Measurements from ENCODE around the gene TMEM11. TPM values are rescaled to one million over a fixed set of nuclear protein-coding genes. Genes with fewer than 3 reads are reported as not detected.
A peak's percentile ranks its signal among the peaks of the same experiment; 100 is the strongest.

The TMEM11 gene
- total and polyA plus RNA-seq, 2 donors (not counting 1 experiment from before 2014, with no cell fraction given), result 21.4 to 25.3 TPM

DNA sequence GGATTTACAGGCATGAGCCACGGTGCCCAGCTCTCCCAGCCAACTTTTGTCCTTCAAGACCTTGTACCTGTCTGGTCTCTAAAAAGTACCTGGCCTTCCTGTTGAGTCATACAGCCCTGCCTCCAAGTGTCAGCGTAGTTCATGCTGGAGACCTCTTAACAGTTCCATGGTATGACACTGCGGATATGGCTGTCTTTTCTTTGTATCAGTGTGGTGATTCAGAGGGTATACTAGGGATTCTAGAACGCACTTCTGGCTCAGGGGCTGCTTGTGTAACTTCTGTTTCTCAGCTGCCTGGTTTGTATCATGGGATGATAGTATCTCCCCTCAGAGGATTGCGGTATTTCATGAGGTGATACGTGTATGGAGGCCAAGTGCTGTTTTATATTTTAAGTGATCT, 2.0 kb upstream of the TMEM11 start:
- CTCF ChIA-PET, result interaction anchor here (0.8 to 1.4 kb wide), 4 partner anchors 33 to 297 kb away, joined by 3 to 4 read pairs (median 3); no protein-coding TSS in a partner anchor
- Mint-ChIP-seq H3K4me3 (peak overlapping the region; percentile 93), H3K27me3 (no peaks in the 10 kb centered on the region), H3K9me3 (ENCODE audit: insufficient read depth) (no peaks in the 10 kb centered on the region), H3K4me1 (peaks cover 40% of the 10 kb centered on the region), H3K27ac (peak overlapping the region; percentile 50)
- Histone ChIP-seq H3K27ac (ENCODE audit: low read length in 2 of 2) (no peak overlapping the region), H3K4me2 (replicated peaks; ENCODE audit: low read depth, low read length, poor library complexity, severe bottlenecking) (no peak overlapping the region), H3K27me3 (replicated peaks in 1 of 4; ENCODE audit: control extremely low read depth in 1 of 4, control insufficient read depth in 3 of 4, insufficient read depth in 4 of 4, low read length in 3 of 4) (no peaks in the 10 kb centered on the region), H3K4me1 (ENCODE audit: control insufficient read depth in 2 of 2, insufficient read depth in 2 of 2, low read length in 2 of 2) (peaks cover 27 to 35% of the 10 kb centered on the region in 2 donors), H4K20me1 (ENCODE audit: control insufficient read depth, insufficient read depth, low read length, poor library complexity, severe bottlenecking) (peaks cover 30% of the 10 kb centered on the region), H3K79me2 (ENCODE audit: control insufficient read depth, insufficient read depth, low read length) (peaks cover 65% of the 10 kb centered on the region), H3K4me3 (ENCODE audit: control extremely low read depth in 1 of 5, extremely low read depth in 1 of 5, insufficient read depth in 1 of 5, low read depth in 2 of 5, low read length in 4 of 5) (no peak overlapping the region), H3K9ac (ENCODE audit: low read length) (no peak overlapping the region), H3K9me3 (ENCODE audit: control extremely low read depth in 1 of 3, control insufficient read depth in 2 of 3, insufficient read depth in 1 of 3, low read length in 2 of 3) (no peaks in the 10 kb centered on the region), H2AFZ (ENCODE audit: insufficient read depth, low read depth, low read length, poor library complexity, severe bottlenecking) (no peak overlapping the region), H3K36me3 (replicated peaks in 1 of 2; ENCODE audit: control extremely low read depth in 1 of 2, control insufficient read depth in 1 of 2, extremely low read depth in 1 of 2, insufficient read depth in 2 of 2, low read length in 1 of 2) (peaks cover 0 to 6% of the 10 kb centered on the region in 2 experiments)
- ATAC-seq (ENCODE audit: low read depth) (no peak), DNase-seq (no peak)
- intact Hi-C loops (cut with micrococcal nuclease), result loop anchor here (2.0 kb wide), 2 partner anchors 97 to 1061 kb away; no protein-coding TSS in a partner anchor
- TF ChIP-seq, protein P1, sequence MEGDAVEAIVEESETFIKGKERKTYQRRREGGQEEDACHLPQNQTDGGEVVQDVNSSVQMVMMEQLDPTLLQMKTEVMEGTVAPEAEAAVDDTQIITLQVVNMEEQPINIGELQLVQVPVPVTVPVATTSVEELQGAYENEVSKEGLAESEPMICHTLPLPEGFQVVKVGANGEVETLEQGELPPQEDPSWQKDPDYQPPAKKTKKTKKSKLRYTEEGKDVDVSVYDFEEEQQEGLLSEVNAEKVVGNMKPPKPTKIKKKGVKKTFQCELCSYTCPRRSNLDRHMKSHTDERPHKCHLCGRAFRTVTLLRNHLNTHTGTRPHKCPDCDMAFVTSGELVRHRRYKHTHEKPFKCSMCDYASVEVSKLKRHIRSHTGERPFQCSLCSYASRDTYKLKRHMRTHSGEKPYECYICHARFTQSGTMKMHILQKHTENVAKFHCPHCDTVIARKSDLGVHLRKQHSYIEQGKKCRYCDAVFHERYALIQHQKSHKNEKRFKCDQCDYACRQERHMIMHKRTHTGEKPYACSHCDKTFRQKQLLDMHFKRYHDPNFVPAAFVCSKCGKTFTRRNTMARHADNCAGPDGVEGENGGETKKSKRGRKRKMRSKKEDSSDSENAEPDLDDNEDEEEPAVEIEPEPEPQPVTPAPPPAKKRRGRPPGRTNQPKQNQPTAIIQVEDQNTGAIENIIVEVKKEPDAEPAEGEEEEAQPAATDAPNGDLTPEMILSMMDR (IDR thresholded peaks at IDR 0.05), result no peak
- TF ChIP-seq EZH2 (IDR thresholded peaks at IDR 0.05; ENCODE audit: borderline replicate concordance, insufficient read depth, low read depth, low read length, poor library complexity, severe bottlenecking), result no peak
- 97% methylated on average over 4 of the region's 6 CpGs for WGBS (ENCODE audit: insufficient coverage)
- POLR2A ChIA-PET, result no interaction called here

DNA sequence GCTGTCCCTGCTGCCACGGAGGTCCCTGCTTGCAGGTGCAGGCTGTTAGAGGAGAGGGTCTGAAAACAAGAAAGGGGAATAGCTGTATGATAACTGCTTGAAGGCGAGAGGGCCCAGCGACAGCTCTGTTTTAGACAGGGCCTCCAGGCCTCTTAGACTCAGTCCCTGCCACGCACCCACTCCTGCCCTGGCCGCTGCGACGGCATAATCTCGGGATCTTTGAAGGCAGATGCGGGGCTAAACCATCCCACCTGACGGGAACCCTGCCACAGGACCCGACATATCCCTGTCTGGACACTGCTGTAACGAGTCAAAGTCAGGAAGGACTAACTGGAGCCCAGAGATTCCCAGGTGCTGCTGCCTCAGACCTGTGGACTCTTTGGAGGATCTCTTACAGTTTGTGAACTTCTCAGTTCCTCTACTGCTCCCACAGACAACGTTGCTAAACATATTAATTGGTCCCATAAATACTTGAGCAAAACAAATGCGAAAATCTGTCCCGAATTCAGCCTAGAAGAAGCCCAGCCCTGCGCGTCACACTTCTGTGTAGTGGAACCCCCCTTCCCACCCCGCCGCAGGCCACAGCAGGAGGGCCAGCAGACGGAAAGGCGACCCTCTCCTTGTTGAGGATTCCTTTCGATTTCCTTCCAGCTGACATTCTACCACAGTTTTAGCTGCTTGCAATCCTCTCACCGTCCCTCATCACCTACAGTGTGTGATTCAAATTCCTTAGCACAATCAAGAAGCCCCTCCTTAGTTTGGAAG, 998 bp upstream of the TMEM11 start:
- WGBS (ENCODE audit: insufficient coverage), result 8% methylated on average over 22 of the region's 23 CpGs
- H3K4me3 ChIP-seq (ENCODE audit: control extremely low read depth in 1 of 5, extremely low read depth in 1 of 5, insufficient read depth in 1 of 5, low read depth in 2 of 5, low read length in 4 of 5), result peak overlapping the region; percentile 54 to 99 (median 89)
- H3K36me3 ChIP-seq (replicated peaks in 1 of 2; ENCODE audit: control extremely low read depth in 1 of 2, control insufficient read depth in 1 of 2, extremely low read depth in 1 of 2, insufficient read depth in 2 of 2, low read length in 1 of 2), result peaks cover 0 to 13% of the 10 kb centered on the region in 2 experiments
- peak overlapping the region; percentile 97 for H3K9ac ChIP-seq (ENCODE audit: low read length)
- Mint-ChIP-seq H3K27me3 (no peaks in the 10 kb centered on the region), H3K4me1 (peaks cover 48% of the 10 kb centered on the region), H3K9me3 (ENCODE audit: insufficient read depth) (no peaks in the 10 kb centered on the region), H3K27ac (peak overlapping the region; percentile 92), H3K4me3 (peak overlapping the region; percentile 93)
- ATAC-seq (ENCODE audit: low read depth) (no peak), DNase-seq (no peak)
- H2AFZ ChIP-seq (ENCODE audit: insufficient read depth, low read depth, low read length, poor library complexity, severe bottlenecking), result peak overlapping the region; percentile 99
- intact Hi-C loops (cut with micrococcal nuclease), result loop anchor here (1.0 to 2.0 kb wide), 9 partner anchors 38 to 1060 kb away; partner anchors contain the start of genes DHRS7B, NATD1 and USP22
- peaks cover 40% of the 10 kb centered on the region for H4K20me1 ChIP-seq (ENCODE audit: control insufficient read depth, insufficient read depth, low read length, poor library complexity, severe bottlenecking)
- peak overlapping the region; percentile 85 to 91 for H3K27ac ChIP-seq (ENCODE audit: low read length in 2 of 2)
- no peaks in the 10 kb centered on the region for H3K9me3 ChIP-seq (ENCODE audit: control extremely low read depth in 1 of 3, control insufficient read depth in 2 of 3, insufficient read depth in 1 of 3, low read length in 2 of 3)
- TF ChIP-seq EZH2 (IDR thresholded peaks at IDR 0.05; ENCODE audit: borderline replicate concordance, insufficient read depth, low read depth, low read length, poor library complexity, severe bottlenecking), result no peak
- TF ChIP-seq, protein P1 (IDR thresholded peaks at IDR 0.05), result no peak
- ChIA-PET POLR2A (interaction anchor here (0.7 kb wide), 2 partner anchors 62 to 171 kb away, joined by 3 to 5 read pairs; no protein-coding TSS in a partner anchor), CTCF (interaction anchor here (0.8 to 1.5 kb wide), 6 partner anchors 34 to 298 kb away, joined by 3 to 4 read pairs (median 3); no protein-coding TSS in a partner anchor)
- peak overlapping the region; percentile 94 for H3K4me2 ChIP-seq (replicated peaks; ENCODE audit: low read depth, low read length, poor library complexity, severe bottlenecking)
- peaks cover 31 to 37% of the 10 kb centered on the region in 2 donors for H3K4me1 ChIP-seq (ENCODE audit: control insufficient read depth in 2 of 2, insufficient read depth in 2 of 2, low read length in 2 of 2)
- H3K79me2 ChIP-seq (ENCODE audit: control insufficient read depth, insufficient read depth, low read length), result peaks cover 75% of the 10 kb centered on the region
- H3K27me3 ChIP-seq (replicated peaks in 1 of 4; ENCODE audit: control extremely low read depth in 1 of 4, control insufficient read depth in 3 of 4, insufficient read depth in 4 of 4, low read length in 3 of 4), result no peaks in the 10 kb centered on the region
